KG1 (cell line): Measurements from ENCODE around the gene ACTR5.
A peak's percentile ranks its signal among the peaks of the same experiment; 100 is the strongest.

Experiments
- DNase-seq: peaks from one replicate; lab custom pipeline; 2025; lab: John Stamatoyannopoulos, UW

Gene ACTR5

GRCh38 chr20:38748097-38748860, at the start of gene ACTR5:
ACTR5 (plus strand) TSS chr20:38748460; CDS start chr20:38748479, 19 bp downstream.
- peak; percentile 88 for DNase-seq

DNA sequence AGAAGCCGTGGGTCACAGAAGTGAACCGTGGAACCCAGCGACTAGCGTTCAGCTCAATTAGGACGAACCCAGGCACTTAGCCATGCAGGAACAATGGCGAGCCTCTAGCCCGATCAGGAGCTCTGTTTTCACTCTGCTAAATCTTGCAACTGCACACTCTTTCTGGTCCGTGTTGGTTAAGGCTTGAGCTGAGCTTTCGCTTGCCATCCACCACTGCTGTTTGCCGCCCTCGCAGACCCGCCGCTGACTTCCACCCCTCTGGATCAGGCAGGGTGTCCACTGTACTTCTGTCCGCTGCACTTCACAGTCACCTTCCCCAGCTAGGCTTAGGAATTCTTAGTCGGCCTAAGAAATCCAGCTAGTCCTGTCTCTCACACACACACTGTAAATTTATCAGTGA, 49.7 kb upstream of the ACTR5 start:
- DNase-seq: no peak

GRCh38 chr20:38700141-38700540, 48.1 kb upstream of the ACTR5 start:
- no peak for DNase-seq

GRCh38 chr20:38700926-38701325, 47.3 kb upstream of the ACTR5 start:
- no peak for DNase-seq

- no peak for DNase-seq
Observed at GRCh38 chr20:38703526-38703925, 44.7 kb upstream of the ACTR5 start.

- DNase-seq: no peak
Observed at GRCh38 chr20:38704136-38704535, 44.1 kb upstream of the ACTR5 start.

DNA sequence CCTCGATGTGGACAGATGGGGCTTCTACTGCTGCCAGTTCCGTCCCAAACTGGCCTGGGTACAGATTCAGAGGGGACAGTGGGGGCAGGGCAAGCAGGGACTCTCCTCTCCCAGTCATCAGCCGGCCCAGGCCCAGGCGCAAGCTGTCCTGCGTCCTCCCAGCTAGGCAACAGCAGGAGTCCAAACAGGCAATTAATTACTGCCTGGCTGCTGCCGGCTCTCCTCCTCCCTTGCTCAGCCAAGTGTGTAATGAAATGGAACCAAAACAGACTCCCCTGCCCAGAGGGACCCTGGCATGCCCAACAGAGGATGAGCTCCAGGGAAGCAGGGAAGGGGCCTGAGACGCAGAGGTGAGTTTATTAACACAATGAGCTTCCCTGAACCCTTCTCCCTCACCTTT, 41.8 kb upstream of the ACTR5 start:
- no peak for DNase-seq

GRCh38 chr20:38714308-38714707, 34.0 kb upstream of the ACTR5 start:
- DNase-seq: no peak

DNA sequence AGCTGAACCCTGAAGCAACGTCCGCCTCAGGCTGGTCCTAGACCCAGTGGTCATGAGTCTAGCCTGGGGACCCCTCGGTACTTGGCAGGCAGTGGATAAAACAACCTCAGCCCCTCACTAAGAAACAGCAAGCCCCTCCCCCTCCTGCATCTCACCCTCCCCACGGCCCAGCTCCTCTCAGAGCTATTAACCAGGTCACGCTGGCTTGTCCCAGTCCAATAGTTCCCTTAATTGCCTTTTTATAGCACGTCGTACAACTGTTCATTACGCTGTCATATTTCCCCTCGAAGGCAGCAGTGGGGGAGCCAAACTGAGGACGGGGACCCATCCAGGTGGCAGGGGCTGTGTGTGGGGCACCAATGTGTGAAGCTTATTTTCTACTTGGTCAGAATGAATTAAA, 32.6 kb upstream of the ACTR5 start:
- DNase-seq: no peak

DNA sequence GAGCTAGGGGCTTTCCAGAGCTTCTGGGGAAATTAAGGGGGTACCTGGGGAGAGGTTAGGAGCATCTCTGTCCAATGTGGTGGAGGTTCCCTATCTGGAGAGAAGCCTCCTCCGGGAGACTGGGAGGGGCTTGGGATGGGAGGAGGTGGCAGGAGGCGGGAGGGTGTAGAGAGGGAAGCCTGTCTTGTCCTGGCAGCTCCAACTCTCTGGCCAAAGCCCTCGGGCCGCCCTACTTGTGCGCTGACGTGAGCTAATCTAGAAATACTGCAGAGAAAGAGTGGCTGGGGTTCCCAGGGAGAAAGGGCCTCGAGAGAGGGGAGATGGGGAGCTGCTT, 25.6 kb upstream of the ACTR5 start:
- no peak for DNase-seq

DNA sequence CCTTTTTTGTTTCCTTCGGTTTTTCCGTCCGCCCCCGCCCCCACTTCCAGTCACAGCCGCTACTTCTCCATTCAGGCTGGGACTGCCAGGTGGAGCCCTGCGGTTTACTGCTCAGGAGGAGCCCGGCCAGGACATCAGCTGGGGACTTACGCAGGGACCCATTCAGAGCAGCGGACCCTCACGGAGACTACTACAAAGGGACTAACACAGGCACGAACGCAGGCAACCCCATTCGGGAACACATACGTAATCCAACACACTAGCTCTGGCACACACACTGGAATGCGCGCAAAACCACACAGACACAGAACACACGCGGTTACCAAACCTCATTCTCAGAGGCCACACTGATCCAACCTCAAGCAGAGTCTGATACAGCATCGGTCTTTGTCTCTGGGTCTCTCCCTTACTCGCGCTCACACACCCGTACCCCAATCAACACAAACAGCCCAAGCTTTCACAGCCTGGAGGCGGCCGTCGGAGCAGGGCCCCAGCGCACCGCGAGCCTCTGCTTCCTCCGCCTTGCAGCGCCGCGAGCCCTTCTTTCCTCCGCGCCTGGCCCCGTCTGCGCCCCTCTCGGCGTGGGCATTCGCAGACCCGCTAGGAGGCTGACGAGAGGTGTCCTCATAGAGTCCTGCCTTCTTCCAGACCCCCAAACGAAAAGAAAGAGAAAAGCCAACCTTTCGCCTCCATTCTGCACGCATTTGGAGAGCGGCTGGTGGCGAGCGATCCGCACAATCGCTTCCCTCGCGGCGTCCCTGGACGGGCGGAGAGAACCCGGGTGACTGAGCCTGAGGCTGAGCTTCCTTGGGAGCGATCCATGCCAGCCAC, 25.0 kb upstream of the ACTR5 start:
- no peak for DNase-seq

- no peak for DNase-seq
Observed at GRCh38 chr20:38723848-38724625, 24.2 kb upstream of the ACTR5 start, which contains the start of gene SLC32A1. SLC32A1 (plus strand) TSS chr20:38724486; CDS start chr20:38724725, 239 bp downstream.

- no peak for DNase-seq
Observed at GRCh38 chr20:38724626-38725147, 23.6 kb upstream of the ACTR5 start.

GRCh38 chr20:38725148-38725901, 22.9 kb upstream of the ACTR5 start:
- no peak for DNase-seq

DNA sequence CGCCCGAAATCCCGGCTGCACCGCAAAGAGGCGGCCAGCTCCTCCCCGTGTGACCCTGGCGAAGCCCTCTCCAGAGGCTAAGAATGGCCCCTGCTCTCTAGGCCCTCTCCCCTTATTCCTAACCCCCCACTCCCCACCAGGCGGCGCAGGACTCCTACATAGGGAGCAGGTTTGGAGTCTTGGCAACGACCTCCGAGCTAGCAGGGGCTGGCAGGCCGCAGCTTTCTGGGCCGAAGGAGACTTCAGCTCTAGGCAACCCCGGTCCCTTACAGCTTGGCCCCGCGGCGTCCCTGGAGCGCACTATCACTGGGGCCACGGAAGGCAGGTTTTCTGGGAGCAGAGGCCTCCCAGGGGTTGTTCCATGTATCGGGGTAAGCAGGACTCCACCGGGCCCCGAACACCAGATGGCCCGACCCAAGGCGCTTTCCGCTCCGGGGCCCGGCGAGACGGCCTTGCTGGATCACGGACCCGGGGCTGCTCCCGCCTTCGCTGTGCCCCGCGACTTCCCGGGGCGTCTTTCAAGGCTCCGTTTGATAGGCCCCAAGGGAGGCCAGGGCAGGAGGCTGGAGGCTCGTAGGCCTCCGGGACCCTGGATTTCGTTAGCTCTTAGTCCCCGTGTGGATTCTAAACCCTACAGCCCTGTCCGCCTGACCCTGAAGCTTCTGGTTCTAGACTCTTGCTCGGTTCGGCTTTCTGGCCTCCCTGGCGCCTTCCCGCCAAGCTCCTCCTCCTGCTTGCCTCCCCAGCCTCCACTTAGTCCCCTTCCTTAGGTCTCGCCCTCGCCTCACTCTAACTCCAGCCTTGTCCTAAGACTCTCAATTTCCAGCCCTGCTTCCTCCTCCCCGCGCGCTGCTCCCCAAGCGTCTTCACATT, 22.1 kb upstream of the ACTR5 start:
- peak; percentile 11 for DNase-seq

- no peak for DNase-seq
Observed at GRCh38 chr20:38726804-38727606, 21.3 kb upstream of the ACTR5 start.

GRCh38 chr20:38727607-38728190, 20.6 kb upstream of the ACTR5 start:
- DNase-seq: no peak

DNA sequence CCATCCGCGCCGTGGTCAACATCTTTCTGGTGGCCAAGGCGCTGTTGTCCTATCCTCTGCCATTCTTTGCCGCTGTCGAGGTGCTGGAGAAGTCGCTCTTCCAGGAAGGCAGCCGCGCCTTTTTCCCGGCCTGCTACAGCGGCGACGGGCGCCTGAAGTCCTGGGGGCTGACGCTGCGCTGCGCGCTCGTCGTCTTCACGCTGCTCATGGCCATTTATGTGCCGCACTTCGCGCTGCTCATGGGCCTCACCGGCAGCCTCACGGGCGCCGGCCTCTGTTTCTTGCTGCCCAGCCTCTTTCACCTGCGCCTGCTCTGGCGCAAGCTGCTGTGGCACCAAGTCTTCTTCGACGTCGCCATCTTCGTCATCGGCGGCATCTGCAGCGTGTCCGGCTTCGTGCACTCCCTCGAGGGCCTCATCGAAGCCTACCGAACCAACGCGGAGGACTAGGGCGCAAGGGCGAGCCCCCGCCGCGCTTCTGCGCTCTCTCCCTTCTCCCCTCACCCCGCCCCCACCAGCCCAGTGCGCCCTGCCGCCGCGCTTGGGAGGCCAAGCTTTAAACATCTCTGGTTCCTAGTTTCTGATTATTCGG, 20.0 kb upstream of the ACTR5 start:
- no peak for DNase-seq
